Endodermal cell (in vitro differentiated cells): ENCODE measurements around the gene ADGRG6. TPM values are rescaled to one million over a fixed set of nuclear protein-coding genes. Genes with fewer than 3 reads are reported as not detected.

Experiments
- DNase-seq: peaks from one replicate; pipeline ENCODE4 v3.0.0-alpha.2; 2017
- H3K27ac ChIP-seq: 2 replicates; pipeline ENCODE4 v1.5.1; 2013; ENCODE audit warnings: mild to moderate bottlenecking, low read depth, low read length, moderate library complexity
- H3K27me3 ChIP-seq: 2 replicates; pipeline ENCODE4 v1.6.1; 2013; ENCODE audit warnings: mild to moderate bottlenecking, low read length, moderate library complexity; ENCODE audit not compliant: insufficient read depth, control insufficient read depth, poor library complexity, severe bottlenecking
- H3K36me3 ChIP-seq: 2 replicates; pipeline ENCODE4 v1.7.0; 2013; ENCODE audit warnings: mild to moderate bottlenecking, low read length, moderate library complexity; ENCODE audit not compliant: control insufficient read depth, insufficient read depth
- H3K4me1 ChIP-seq: one replicate; pipeline ENCODE4 v1.7.0; 2013; ENCODE audit warnings: low read length; ENCODE audit not compliant: control insufficient read depth, insufficient read depth
- H3K4me3 ChIP-seq: 2 replicates; pipeline ENCODE4 v1.5.1; 2013; ENCODE audit warnings: mild to moderate bottlenecking, low read length, moderate library complexity
- H3K9ac ChIP-seq: 2 replicates; pipeline ENCODE4 v1.6.1; 2013; ENCODE audit warnings: mild to moderate bottlenecking, low read length, moderate library complexity; ENCODE audit not compliant: poor library complexity, severe bottlenecking; ENCODE audit errors: extremely low read depth
- H3K9me3 ChIP-seq: 2 replicates; pipeline ENCODE4 v1.6.1; 2013; ENCODE audit warnings: mild to moderate bottlenecking, low read length, moderate library complexity; ENCODE audit not compliant: control insufficient read depth
- H3K27ac Mint-ChIP-seq: 2 replicates; pipeline ENCODE4 v1.8.0; 2020; ENCODE audit warnings: mixed read lengths
- H3K27me3 Mint-ChIP-seq: 2 replicates; pipeline ENCODE4 v1.8.0; 2021; ENCODE audit warnings: mild to moderate bottlenecking, mixed read lengths; ENCODE audit not compliant: insufficient read depth
- H3K36me3 Mint-ChIP-seq: 2 replicates; pipeline ENCODE4 v1.8.0; 2020; ENCODE audit warnings: low read depth, mixed read lengths
- H3K4me1 Mint-ChIP-seq: 2 replicates; pipeline ENCODE4 v1.8.0; 2020; ENCODE audit warnings: mixed read lengths
- H3K4me3 Mint-ChIP-seq: 2 replicates; pipeline ENCODE4 v1.8.0; 2020; ENCODE audit warnings: mild to moderate bottlenecking, moderate library complexity, mixed read lengths
- H3K9me3 Mint-ChIP-seq: 2 replicates; pipeline ENCODE4 v1.8.0; 2020; ENCODE audit warnings: mild to moderate bottlenecking, mixed read lengths
- WGBS, 2 experiments: methylation state at CpG; one replicate each; pipeline versions ENCODE4 v1.1.5 to v1.1.7; 2013; ENCODE audit warnings: missing lambda C conversion rate in 2 of 2, mixed read lengths in 1 of 2; ENCODE audit not compliant: insufficient coverage in 1 of 2, insufficient read length in 1 of 2; 5-methylcytosine and 5-hydroxymethylcytosine counted together
- total RNA-seq, 2 donors: library from RNA; stranded (reverse); fragmentation: NEBNext Ultra II Directional in 1 of 2; extraction: Animal tissue kit (Norgen Biotek cat#: 25700) in 1 of 2; gene quantifications; 2 replicates in 1 of 2; 3 replicates in 1 of 2; pipeline ENCODE4 v1.2.1, GENCODE V29; 2021
- TF ChIP-seq, protein P1 (sequence below): fragments of 200-600 bp; sonication (generic); conservative IDR thresholded peaks from 2 replicates; pipeline ENCODE4 v1.5.0; 2021; ENCODE audit warnings: antibody characterized with exemption, mild to moderate bottlenecking

The ADGRG6 gene
- total RNA-seq, 2 donors from 2014 or later, result 20.4 to 26.8 TPM

DNA sequence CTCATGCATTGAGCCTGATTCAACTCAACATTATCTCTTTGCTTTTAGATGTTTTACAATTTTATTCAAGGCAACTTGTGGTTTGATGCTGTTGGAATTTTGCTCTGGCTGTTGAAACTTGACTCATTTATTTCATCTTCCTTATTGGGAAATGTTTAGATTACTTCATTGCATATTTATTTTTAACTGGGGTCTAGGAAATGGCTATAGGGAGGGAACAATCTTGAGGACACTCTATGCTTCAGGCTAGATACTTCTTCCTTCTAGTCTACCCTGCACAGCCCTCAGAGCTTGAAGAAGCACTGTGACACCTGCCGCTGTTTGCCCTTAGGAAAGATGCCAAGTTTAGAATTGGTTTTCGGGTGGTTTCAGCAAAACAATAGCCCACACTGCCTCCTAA is 183.4 kb downstream of the ADGRG6 start:
- Mint-ChIP-seq H3K4me1 (peaks cover 3% of the 10 kb centered on the region), H3K27ac (no peak overlapping the region), H3K9me3 (no peaks in the 10 kb centered on the region), H3K27me3 (no peaks in the 10 kb centered on the region), H3K36me3 (no peaks in the 10 kb centered on the region), H3K4me3 (no peak overlapping the region)
- no peak overlapping the region for H3K4me3 ChIP-seq
- 80 to 98% methylated on average over 1 to 2 of the region's 2 CpGs for WGBS, 2 experiments
- DNase-seq, result no peak
- no peak overlapping the region for H3K9ac ChIP-seq
- H3K27me3 ChIP-seq, result no peaks in the 10 kb centered on the region
- no peaks in the 10 kb centered on the region for H3K4me1 ChIP-seq
- H3K36me3 ChIP-seq, result no peaks in the 10 kb centered on the region
- H3K27ac ChIP-seq, result no peak overlapping the region
- TF ChIP-seq, protein P1, sequence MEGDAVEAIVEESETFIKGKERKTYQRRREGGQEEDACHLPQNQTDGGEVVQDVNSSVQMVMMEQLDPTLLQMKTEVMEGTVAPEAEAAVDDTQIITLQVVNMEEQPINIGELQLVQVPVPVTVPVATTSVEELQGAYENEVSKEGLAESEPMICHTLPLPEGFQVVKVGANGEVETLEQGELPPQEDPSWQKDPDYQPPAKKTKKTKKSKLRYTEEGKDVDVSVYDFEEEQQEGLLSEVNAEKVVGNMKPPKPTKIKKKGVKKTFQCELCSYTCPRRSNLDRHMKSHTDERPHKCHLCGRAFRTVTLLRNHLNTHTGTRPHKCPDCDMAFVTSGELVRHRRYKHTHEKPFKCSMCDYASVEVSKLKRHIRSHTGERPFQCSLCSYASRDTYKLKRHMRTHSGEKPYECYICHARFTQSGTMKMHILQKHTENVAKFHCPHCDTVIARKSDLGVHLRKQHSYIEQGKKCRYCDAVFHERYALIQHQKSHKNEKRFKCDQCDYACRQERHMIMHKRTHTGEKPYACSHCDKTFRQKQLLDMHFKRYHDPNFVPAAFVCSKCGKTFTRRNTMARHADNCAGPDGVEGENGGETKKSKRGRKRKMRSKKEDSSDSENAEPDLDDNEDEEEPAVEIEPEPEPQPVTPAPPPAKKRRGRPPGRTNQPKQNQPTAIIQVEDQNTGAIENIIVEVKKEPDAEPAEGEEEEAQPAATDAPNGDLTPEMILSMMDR, result no peak
- H3K9me3 ChIP-seq, result no peaks in the 10 kb centered on the region

- Histone ChIP-seq H3K36me3 (no peaks in the 10 kb centered on the region), H3K9ac (no peak overlapping the region), H3K4me3 (no peak overlapping the region), H3K27ac (no peak overlapping the region), H3K4me1 (no peaks in the 10 kb centered on the region), H3K9me3 (no peaks in the 10 kb centered on the region), H3K27me3 (no peaks in the 10 kb centered on the region)
- TF ChIP-seq, protein P1, result no peak
- no peaks in the 10 kb centered on the region for H3K27me3 Mint-ChIP-seq
- no peaks in the 10 kb centered on the region for H3K36me3 Mint-ChIP-seq
- H3K4me1 Mint-ChIP-seq, result no peaks in the 10 kb centered on the region
- H3K4me3 Mint-ChIP-seq, result no peak overlapping the region
- 82 to 83% methylated on average over 1 of the region's 1 CpG for WGBS, 2 experiments
- H3K27ac Mint-ChIP-seq, result no peak overlapping the region
- no peaks in the 10 kb centered on the region for H3K9me3 Mint-ChIP-seq
- DNase-seq, result no peak
Observed at GRCh38 chr6:142489722-142490610, 188.2 kb downstream of the ADGRG6 start.

Other genes starting within 250 kb of the ADGRG6 start
- gene GJE1, start 169.1 kb upstream of the ADGRG6 start, total RNA-seq, result not detected
- gene NMBR, start 154.9 kb upstream of the ADGRG6 start, total RNA-seq, result under 1 TPM in 1 of 2 donors, not detected in 1; 0.33 TPM
- 10 to 100 TPM; 64.4 to 68.8 TPM for gene VTA1, start 154.7 kb upstream of the ADGRG6 start, total RNA-seq